ENCODE data around the gene ERBIN.
"Not testable (repeated sequence)": the region's sequence is repeated elsewhere in the genome, so short reads cannot be mapped to it uniquely, and the experiment has no call there.

The ERBIN gene

GRCh38 chr5:66010476-66010875, 84.1 kb downstream of the ERBIN start:
- no peak for DNase-seq

DNA sequence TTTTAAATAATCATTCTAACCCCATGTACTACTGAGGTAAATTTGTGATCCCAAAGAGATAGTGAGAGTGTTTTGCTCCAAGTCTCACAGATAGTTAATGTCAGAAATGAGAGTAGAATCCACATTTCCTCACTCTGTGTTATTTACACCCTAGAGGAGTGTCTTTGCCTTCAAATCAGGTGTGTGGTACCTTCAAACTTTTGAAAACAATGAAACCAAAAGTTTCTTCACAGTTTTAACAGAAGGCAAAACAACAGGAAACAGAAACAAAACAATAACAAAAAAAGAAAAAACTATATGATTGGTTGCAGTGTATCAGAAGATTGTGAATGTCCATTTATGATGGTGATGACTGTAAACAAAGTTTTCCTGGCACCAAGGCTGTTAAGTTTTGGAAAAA, 85.9 kb downstream of the ERBIN start:
- no peak for DNase-seq

DNA sequence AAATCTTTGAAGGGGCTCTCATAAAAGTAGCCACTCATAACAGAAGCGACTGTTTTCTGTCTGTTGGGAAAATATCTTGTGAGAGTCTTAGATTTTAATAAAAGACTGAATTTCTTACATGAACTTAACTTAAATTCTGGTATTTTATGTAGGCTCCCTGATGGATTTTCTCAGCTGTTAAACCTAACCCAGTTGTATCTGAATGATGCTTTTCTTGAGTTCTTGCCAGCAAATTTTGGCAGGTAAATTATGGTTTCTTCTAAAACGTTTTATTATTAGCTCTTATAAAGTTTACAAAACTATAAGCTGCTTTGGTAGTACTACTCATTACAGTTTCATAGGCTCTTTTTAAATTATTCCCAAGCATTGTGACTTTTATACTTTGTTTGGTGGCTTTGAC, 87.0 kb downstream of the ERBIN start:
- DNase-seq = no peak

- no peak for DNase-seq
These were observed 87.5 kb downstream of the ERBIN start for GRCh38 chr5:66013906-66014305.

DNA sequence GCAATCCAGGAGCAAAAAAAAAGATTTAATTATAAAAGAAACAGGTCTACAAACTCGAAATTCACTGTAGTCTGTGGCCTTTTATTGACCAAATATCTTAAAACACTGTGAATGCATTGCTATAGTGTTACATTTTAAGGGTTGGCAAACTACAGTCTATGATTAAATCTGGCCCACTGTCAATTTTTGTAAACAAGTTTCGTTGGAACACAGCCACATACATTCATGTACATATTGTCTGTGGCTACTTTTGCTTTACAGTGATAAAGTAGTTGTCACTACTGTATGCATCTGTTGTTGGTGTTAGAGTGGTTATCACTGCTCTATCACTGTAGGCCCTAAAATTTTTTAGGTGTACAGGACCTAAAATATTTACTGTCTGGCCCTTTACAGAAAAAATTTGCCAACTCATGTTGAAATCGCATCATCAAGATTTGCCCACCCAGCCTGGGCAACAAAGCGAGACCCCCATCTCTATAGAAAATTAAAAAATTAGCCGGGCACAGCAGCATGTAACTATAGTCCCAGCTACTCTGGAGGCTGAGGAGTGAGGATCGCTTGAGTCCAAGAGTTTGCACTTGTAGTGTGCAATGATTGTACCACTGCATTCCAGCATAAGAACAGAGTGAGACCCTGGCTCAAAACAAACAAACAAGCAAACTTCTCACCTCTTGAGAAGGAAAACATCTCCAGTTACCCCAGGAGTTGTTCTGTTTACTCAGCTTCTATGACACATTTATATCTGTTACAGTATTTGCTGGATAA, 89.0 kb downstream of the ERBIN start:
- no peak for DNase-seq

DNA sequence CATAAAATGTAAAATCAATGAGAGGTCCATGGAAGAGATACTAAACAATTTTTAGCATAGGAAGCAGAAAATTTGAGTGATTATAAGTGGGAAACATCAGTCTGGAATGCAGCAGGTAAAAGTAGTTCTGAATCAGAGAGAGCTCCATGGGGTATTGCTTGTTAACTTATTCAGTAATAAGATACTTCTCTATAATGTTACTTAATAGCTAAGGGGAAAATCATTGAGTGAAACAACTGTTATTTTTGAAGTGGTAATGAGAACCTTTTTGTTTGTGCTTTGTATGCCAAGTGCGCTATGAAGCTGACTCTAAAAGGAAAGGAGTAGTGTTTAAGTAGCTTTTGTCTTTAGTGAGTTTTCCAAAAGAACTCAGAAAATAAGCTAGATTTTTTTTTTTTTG, 95.2 kb downstream of the ERBIN start:
- DNase-seq = no peak

GRCh38 chr5:66039296-66039695, 112.9 kb downstream of the ERBIN start:
- no peak for DNase-seq

GRCh38 chr5:66039701-66040100, 113.3 kb downstream of the ERBIN start:
- no peak for DNase-seq

GRCh38 chr5:66041627-66042026, 115.3 kb downstream of the ERBIN start:
- DNase-seq = no peak

DNA sequence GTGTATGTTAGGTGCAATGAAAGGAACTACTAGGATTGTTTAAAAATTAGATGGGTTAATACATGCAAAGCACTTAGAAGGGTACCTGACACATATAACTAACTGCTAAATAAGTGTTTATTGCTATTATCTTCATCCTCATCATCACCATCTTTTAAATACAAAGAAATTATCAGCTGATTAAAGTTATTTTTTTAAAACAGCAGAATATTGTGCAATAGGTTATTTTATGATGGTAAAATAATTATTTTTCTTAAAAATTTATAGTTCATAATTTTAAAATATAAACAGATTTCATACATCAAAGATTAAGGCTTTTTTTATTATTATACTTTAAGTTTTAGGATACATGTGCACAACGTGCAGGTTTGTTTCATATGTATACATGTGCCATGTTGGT, 130.9 kb downstream of the ERBIN start:
- no peak for DNase-seq

DNA sequence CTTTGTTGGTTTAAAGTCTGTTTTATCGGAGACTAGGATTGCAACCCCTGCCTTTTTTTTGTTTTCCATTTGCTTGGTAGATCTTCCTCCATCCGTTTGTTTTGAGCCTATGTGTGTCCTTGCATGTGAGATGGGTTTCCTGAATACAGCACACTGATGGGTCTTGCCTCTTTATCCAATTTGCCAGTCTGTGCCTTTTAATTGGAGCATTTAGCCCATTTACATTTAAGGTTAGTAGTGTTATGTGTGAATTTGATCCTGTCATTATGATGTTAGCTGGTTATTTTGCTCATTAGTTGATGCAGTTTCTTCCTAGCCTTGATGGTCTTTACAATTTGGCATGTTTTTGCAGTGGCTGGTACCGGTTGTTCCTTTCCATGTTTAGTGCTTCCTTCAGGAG, 134.9 kb downstream of the ERBIN start:
- DNase-seq = not testable (repeated sequence)

GRCh38 chr5:66063061-66063460, 136.7 kb downstream of the ERBIN start:
- DNase-seq = not testable (repeated sequence)

GRCh38 chr5:66066826-66067225, 140.5 kb downstream of the ERBIN start:
- no peak for DNase-seq

DNA sequence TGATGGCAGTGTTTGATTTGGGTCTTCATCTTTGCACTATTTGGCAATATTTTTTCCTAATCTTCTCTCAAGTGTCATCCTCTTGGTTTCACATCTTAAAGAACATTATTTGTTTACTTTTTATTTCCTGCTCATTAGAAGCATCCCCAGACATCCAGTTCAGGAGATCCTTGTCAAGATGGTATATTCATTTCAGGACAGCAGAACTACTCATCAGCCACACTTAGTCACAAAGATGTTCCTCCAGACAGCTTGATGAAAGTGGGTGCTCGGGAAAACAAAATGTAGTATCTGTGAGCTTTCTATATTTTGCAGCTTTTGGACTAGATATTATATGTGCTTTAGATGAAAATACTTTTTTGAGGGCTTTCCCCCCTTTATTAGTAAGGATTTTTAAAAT, 145.7 kb downstream of the ERBIN start:
- no peak for DNase-seq

GRCh38 chr5:66074901-66075300, 148.5 kb downstream of the ERBIN start:
- DNase-seq = no peak

DNA sequence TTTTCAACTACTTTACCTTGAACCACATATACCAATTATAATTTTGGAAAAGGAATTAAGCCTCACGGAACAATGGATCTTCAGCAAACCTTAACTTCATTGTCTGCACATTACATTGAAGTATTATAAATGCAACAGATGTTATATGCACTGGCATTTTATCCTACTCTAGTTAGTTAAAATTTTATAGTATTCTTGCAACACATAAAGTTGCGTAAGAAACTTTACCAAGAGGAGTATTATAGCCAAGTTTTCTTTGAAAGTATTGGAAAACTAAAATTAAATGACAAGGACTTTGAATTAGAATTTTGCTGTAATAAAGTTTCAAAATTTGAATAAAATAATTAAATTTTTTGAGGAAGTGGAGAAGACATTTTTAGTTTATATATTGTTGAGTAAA, 154.3 kb downstream of the ERBIN start:
- DNase-seq = no peak

DNA sequence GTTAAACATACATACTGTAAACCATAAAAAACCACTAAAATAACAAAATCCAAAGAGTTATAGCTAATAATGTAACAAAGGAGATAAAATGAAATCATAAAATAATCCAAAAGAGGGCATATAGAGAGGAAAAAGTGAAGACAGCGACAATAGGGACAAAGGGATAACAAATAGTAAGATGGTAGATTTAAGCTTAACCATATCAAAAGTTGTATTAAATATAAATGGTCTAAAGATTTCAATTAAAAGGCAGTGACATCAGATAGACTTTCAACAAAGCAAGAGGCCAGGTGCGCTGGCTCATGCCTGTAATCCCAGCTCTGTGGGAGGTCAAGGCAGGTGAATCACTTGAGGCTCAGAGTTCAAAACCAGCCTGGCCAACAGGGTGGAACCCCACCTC, 163.0 kb downstream of the ERBIN start:
- DNase-seq = no peak

- no peak for DNase-seq
These were observed 174.5 kb downstream of the ERBIN start for GRCh38 chr5:66100851-66101250.

GRCh38 chr5:66113160-66113559, 186.8 kb downstream of the ERBIN start:
- no peak for DNase-seq

DNA sequence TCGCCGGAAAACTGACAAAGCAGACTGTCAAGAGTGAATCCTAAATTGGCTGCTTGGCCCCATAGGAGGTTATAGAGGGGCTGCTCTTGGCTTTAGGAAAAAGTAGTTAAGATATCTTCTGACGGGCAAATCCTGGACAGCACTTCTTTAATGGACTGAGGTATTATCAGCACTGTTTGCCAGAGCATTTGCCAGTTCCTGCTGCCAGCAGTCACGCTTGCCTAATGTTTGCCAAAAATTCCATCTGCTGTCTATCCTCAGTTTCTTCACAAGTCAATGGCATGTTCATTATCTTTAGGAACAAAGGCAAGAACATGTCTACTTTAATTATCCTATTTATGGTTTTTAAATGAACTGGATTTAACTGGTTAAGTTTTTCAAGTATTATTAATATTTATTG, 191.9 kb downstream of the ERBIN start:
- no peak for DNase-seq

- DNase-seq = no peak
These were observed 196.1 kb downstream of the ERBIN start for GRCh38 chr5:66122379-66123034.

- no peak for DNase-seq
These were observed 202.8 kb downstream of the ERBIN start for GRCh38 chr5:66129144-66129543.

DNA sequence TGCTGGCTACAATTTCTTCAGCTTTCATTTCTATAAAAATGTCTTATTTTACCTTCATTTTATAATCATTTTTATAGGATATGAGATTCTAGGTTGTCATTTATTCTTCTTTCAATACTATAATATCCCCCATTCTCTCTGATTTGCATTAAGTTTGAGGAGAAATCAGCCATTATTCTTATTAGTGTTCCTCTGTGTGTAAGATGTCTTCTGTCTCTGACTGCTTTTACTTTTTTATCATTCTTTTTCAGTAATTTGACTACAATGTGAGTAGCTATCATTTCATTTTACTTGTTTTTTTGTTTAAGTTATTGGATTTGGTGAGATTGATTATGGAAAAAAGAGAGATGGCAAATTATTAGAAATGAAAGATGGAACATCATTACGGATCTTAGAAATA, 204.1 kb downstream of the ERBIN start:
- DNase-seq = no peak
